ENCODE measurements around the gene CNDP1. TPM values are rescaled to one million over a fixed set of nuclear protein-coding genes. Genes with fewer than 3 reads are reported as not detected.

CNDP1 gene
- polyA plus RNA-seq, 3 donors: not detected

- Mint-ChIP-seq H3K4me3 (no peak overlapping the region), H3K4me1 (peaks cover 25% of the 10 kb centered on the region), H3K36me3 (no peaks in the 10 kb centered on the region), H3K9me3 (no peaks in the 10 kb centered on the region), H3K27me3 (ENCODE audit: low read depth in 3 of 3) (peaks cover 3 to 7% (median 5%) of the 10 kb centered on the region in 3 donors), H3K27ac (no peak overlapping the region)
- DNase-seq: no peak
- Histone ChIP-seq H3K27me3 (ENCODE audit: control insufficient read depth in 2 of 2, insufficient read depth in 2 of 2, low read length in 2 of 2) (no peaks in the 10 kb centered on the region), H3K9me3 (replicated peaks in 1 of 2; ENCODE audit: control insufficient read depth in 1 of 2, insufficient read depth in 1 of 2, low read length in 2 of 2) (no peaks in the 10 kb centered on the region), H3K4me2 (replicated peaks; ENCODE audit: extremely low read depth, low read length, poor library complexity, severe bottlenecking) (no peak overlapping the region), H3K9ac (ENCODE audit: insufficient read depth, low read length, poor library complexity, severe bottlenecking) (no peak overlapping the region), H3K4me1 (ENCODE audit: control insufficient read depth in 1 of 2, insufficient read depth in 2 of 2, low read length in 2 of 2) (peaks cover 13 to 21% of the 10 kb centered on the region in 2 donors), H3K36me3 (replicated peaks in 1 of 2; ENCODE audit: control insufficient read depth in 1 of 2, insufficient read depth in 2 of 2, low read length in 2 of 2) (no peaks in the 10 kb centered on the region), H3K27ac (ENCODE audit: low read depth in 1 of 2, low read length in 2 of 2) (no peak overlapping the region), H3K4me3 (replicated peaks in 1 of 3; ENCODE audit: low read depth in 2 of 3, low read length in 3 of 3) (no peak overlapping the region), H4K20me1 (ENCODE audit: insufficient read depth, low read length) (no peaks in the 10 kb centered on the region), H2AFZ (ENCODE audit: insufficient read depth, low read depth, low read length, poor library complexity, severe bottlenecking) (no peak overlapping the region), H3K79me2 (ENCODE audit: insufficient read depth, low read length) (no peaks in the 10 kb centered on the region)
- intact Hi-C loops (cut with micrococcal nuclease): no loop called here
- TF ChIP-seq, protein P1, sequence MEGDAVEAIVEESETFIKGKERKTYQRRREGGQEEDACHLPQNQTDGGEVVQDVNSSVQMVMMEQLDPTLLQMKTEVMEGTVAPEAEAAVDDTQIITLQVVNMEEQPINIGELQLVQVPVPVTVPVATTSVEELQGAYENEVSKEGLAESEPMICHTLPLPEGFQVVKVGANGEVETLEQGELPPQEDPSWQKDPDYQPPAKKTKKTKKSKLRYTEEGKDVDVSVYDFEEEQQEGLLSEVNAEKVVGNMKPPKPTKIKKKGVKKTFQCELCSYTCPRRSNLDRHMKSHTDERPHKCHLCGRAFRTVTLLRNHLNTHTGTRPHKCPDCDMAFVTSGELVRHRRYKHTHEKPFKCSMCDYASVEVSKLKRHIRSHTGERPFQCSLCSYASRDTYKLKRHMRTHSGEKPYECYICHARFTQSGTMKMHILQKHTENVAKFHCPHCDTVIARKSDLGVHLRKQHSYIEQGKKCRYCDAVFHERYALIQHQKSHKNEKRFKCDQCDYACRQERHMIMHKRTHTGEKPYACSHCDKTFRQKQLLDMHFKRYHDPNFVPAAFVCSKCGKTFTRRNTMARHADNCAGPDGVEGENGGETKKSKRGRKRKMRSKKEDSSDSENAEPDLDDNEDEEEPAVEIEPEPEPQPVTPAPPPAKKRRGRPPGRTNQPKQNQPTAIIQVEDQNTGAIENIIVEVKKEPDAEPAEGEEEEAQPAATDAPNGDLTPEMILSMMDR (IDR thresholded peaks at IDR 0.05): no peak
- WGBS (ENCODE audit: insufficient coverage): 96% methylated on average over 14 of the region's 15 CpGs
Observed at GRCh38 chr18:74486119-74486849, 48.0 kb upstream of the CNDP1 start.

GRCh38 chr18:74488354-74488753, 45.9 kb upstream of the CNDP1 start:
- H3K4me3 Mint-ChIP-seq: no peak overlapping the region
- Histone ChIP-seq H3K27me3 (ENCODE audit: control insufficient read depth in 2 of 2, insufficient read depth in 2 of 2, low read length in 2 of 2) (no peaks in the 10 kb centered on the region), H3K27ac (ENCODE audit: low read depth in 1 of 2, low read length in 2 of 2) (no peak overlapping the region), H3K36me3 (replicated peaks in 1 of 2; ENCODE audit: control insufficient read depth in 1 of 2, insufficient read depth in 2 of 2, low read length in 2 of 2) (no peaks in the 10 kb centered on the region), H3K79me2 (ENCODE audit: insufficient read depth, low read length) (no peaks in the 10 kb centered on the region), H3K9me3 (replicated peaks in 1 of 2; ENCODE audit: control insufficient read depth in 1 of 2, insufficient read depth in 1 of 2, low read length in 2 of 2) (no peaks in the 10 kb centered on the region), H3K4me2 (replicated peaks; ENCODE audit: extremely low read depth, low read length, poor library complexity, severe bottlenecking) (no peak overlapping the region), H3K9ac (ENCODE audit: insufficient read depth, low read length, poor library complexity, severe bottlenecking) (no peak overlapping the region), H2AFZ (ENCODE audit: insufficient read depth, low read depth, low read length, poor library complexity, severe bottlenecking) (no peak overlapping the region), H3K4me3 (replicated peaks in 1 of 3; ENCODE audit: low read depth in 2 of 3, low read length in 3 of 3) (no peak overlapping the region), H3K4me1 (ENCODE audit: control insufficient read depth in 1 of 2, insufficient read depth in 2 of 2, low read length in 2 of 2) (peaks cover 7 to 14% of the 10 kb centered on the region in 2 donors), H4K20me1 (ENCODE audit: insufficient read depth, low read length) (no peaks in the 10 kb centered on the region)
- peaks cover 2 to 7% (median 4%) of the 10 kb centered on the region in 7 donors for H3K9me3 Mint-ChIP-seq
- no peaks in the 10 kb centered on the region for H3K36me3 Mint-ChIP-seq
- no peak overlapping the region for H3K27ac Mint-ChIP-seq
- peaks cover 21% of the 10 kb centered on the region for H3K4me1 Mint-ChIP-seq
- DNase-seq: no peak
- TF ChIP-seq, protein P1 (IDR thresholded peaks at IDR 0.05): no peak
- intact Hi-C loops (cut with micrococcal nuclease): no loop called here
- no CpG with 5 or more reads among the region's 8 CpGs for WGBS (ENCODE audit: insufficient coverage)
- H3K27me3 Mint-ChIP-seq (ENCODE audit: low read depth in 3 of 3): peaks cover 3 to 7% (median 3%) of the 10 kb centered on the region in 3 donors
